HG02885 (cell line): Measurements from ENCODE around the gene YIF1A.
"Not testable (repeated sequence)": the region's sequence is repeated elsewhere in the genome, so short reads cannot be mapped to it uniquely, and the experiment has no call there.

Source experiments
- ATAC-seq: cut with Tn5 transposase; IDR thresholded peaks from one replicate; pipeline ENCODE4 v1.9.1; 2021; ENCODE audit warnings: mild to moderate bottlenecking; ENCODE audit not compliant: unreplicated experiment, poor library complexity

Gene YIF1A

GRCh38 chr11:66326261-66327111 lies 37.5 kb upstream of the YIF1A start:
- ATAC-seq, result no peak

GRCh38 chr11:66325263-66325671 lies 36.3 kb upstream of the YIF1A start:
- no peak for ATAC-seq

- no peak for ATAC-seq
Observed at GRCh38 chr11:66324664-66325063, 35.7 kb upstream of the YIF1A start.

- ATAC-seq, result no peak
Observed at GRCh38 chr11:66323684-66324083, 34.7 kb upstream of the YIF1A start.

GRCh38 chr11:66322732-66323427 lies 33.9 kb upstream of the YIF1A start:
- no peak for ATAC-seq

GRCh38 chr11:66321606-66322005 lies 32.7 kb upstream of the YIF1A start:
- ATAC-seq, result no peak

GRCh38 chr11:66320748-66321147 lies 31.8 kb upstream of the YIF1A start:
- ATAC-seq, result not testable (repeated sequence)

GRCh38 chr11:66320289-66320688 lies 31.3 kb upstream of the YIF1A start:
- ATAC-seq, result not testable (repeated sequence)

- no peak for ATAC-seq
Observed at GRCh38 chr11:66318600-66318970, 29.6 kb upstream of the YIF1A start.

- no peak for ATAC-seq
Observed at GRCh38 chr11:66317723-66318599, 29.0 kb upstream of the YIF1A start.

GRCh38 chr11:66317322-66317722 lies 28.4 kb upstream of the YIF1A start:
- ATAC-seq, result no peak

GRCh38 chr11:66316849-66317251 lies 27.9 kb upstream of the YIF1A start, which contains the start of gene CD248:
Gene CD248, minus strand, starts transcription at chr11:66317044. Its CDS starts 17 bp downstream, at chr11:66317027.
- no peak for ATAC-seq

- no peak for ATAC-seq
Observed at GRCh38 chr11:66315921-66316811, 27.2 kb upstream of the YIF1A start.

GRCh38 chr11:66315498-66315885 lies 26.5 kb upstream of the YIF1A start:
- ATAC-seq, result no peak

- ATAC-seq, result no peak
Observed at GRCh38 chr11:66314561-66315497, 25.9 kb upstream of the YIF1A start.

GRCh38 chr11:66314186-66314501 lies 25.2 kb upstream of the YIF1A start:
- ATAC-seq, result no peak

- ATAC-seq, result no peak
Observed at GRCh38 chr11:66313321-66314185, 24.6 kb upstream of the YIF1A start.
